DMS153 (cell line): ENCODE data around the gene TRPV4.

ENCODE experiments used
- DNase-seq: peaks from one replicate; lab custom pipeline; 2025; lab: John Stamatoyannopoulos, UW

The TRPV4 gene

DNA sequence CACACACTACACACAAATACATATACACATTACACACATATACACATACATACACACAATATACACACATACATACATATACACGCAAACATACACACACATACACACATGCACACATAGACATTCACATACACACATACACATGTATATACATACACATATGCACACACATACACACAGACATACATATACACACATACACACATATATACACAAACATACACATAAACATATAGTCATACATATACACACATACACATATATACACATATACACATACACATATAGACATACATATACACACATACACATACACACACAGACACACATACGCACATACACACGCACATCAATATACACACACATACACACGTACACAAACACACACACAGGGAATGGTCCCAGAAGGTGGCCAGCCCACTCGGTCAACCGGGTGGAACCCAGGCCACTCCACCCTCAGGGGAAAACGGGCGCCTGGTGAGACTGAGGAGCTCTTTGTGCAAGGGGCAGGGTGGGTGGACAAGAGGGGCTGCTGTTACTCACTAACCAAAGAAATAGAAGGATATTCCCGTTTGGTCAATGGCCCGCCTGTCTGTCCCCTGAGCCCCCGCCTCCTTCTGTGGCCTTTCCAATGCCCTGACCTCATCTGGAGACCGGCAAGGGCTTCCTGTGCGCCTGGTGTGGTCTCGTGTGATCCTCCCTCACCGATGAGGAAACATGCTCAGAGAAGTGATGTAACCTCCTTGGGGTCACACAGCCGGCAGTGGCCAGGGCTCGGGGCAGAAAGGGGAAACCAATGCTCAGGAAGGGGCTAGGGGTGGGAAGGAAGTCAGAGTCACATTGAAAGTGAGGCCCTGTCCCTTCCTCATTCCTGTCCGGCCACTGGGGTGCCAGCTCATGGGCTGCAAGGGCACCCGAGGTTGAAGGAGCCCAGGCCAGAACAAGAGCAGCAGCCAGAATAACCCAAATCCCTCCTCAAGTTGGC is 5.3 kb downstream of the TRPV4 start:
- DNase-seq = no peak

DNA sequence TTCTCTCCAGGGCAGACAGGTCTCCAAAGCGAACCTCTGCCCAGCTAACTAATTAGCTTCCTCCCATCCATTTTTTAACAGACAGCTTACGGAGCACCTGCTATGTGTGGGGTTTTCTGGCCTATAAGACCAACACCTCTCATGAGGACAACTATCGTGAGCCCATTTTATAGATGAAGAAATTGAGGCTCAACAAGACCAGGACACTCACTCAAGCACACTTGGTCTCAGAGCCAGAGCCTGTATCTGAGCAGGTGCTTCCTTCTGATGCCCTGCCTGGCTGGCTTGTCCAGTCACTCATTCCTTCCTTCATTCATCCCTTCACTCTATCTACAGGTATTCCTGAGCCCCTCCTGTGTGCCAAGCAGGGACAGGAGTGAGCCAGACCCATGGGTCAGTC is 6.1 kb downstream of the TRPV4 start:
- DNase-seq = no peak

- DNase-seq = no peak
Observed at GRCh38 chr12:109824731-109825130, 8.5 kb downstream of the TRPV4 start.

GRCh38 chr12:109822951-109823411 is 10.2 kb downstream of the TRPV4 start:
- no peak for DNase-seq

GRCh38 chr12:109822416-109822815 is 10.8 kb downstream of the TRPV4 start:
- no peak for DNase-seq

- DNase-seq = no peak
Observed at GRCh38 chr12:109821968-109822367, 11.2 kb downstream of the TRPV4 start.

- peak; percentile 79 for DNase-seq
Observed at GRCh38 chr12:109820816-109821381, 12.3 kb downstream of the TRPV4 start.

DNA sequence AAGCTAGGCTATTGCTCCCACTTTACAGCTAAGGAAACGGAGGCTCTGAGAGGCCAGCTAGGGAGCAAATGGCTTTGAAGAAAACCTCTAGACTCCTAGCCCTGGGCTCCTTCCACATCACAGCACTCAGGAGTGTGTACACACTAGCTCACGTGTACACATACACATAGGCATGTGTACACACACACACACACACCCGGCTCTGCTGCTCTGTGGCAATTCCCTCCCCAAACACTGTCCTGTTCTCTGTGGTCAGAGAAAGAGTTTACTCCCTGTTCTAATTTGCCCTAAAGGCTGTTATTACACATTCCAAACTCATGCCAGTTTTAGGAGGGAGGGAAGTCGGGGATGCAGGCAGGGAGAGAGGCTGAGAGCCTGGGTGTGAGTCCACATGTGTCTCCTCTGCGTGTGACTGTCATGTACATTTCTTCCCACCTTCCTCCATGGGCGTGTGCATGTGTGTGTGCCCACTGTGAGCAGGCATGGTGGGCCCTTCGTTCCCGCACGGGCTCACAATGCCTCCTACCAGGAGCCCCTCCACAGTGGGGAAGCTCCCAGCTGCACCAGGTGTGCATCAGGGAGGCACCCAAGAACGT is 14.2 kb downstream of the TRPV4 start:
- no peak for DNase-seq

GRCh38 chr12:109818253-109818652 is 14.9 kb downstream of the TRPV4 start:
- no peak for DNase-seq

DNA sequence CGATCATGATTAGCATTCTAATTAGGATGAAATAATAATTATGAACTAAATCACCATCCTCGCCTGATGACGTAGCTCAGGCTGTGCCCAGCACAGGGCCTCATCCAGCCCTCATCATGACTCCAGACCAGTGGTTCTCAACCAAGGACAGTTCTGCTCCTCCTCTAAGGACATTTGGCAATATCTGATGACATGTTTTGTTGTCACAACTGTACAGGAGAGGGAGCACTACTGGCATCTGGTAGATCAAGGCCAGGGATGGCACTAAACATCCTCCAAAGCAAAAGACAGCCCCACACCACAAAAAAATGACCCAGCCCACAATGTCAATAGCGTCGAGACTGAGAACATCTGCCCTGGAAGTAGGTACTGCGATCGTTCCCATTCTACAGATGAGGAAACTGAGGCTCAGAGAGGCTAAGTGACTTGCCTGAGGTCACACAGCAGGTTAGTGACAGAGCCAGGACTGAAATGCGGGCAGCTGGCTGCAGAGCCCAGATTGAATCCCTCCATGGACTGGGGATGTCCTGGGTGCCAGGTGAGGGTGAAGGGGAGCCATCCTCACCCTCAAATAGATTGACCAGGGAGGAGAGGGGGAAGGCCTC is 15.5 kb downstream of the TRPV4 start:
- DNase-seq = no peak

GRCh38 chr12:109816870-109817269 is 16.3 kb downstream of the TRPV4 start:
- no peak for DNase-seq

DNA sequence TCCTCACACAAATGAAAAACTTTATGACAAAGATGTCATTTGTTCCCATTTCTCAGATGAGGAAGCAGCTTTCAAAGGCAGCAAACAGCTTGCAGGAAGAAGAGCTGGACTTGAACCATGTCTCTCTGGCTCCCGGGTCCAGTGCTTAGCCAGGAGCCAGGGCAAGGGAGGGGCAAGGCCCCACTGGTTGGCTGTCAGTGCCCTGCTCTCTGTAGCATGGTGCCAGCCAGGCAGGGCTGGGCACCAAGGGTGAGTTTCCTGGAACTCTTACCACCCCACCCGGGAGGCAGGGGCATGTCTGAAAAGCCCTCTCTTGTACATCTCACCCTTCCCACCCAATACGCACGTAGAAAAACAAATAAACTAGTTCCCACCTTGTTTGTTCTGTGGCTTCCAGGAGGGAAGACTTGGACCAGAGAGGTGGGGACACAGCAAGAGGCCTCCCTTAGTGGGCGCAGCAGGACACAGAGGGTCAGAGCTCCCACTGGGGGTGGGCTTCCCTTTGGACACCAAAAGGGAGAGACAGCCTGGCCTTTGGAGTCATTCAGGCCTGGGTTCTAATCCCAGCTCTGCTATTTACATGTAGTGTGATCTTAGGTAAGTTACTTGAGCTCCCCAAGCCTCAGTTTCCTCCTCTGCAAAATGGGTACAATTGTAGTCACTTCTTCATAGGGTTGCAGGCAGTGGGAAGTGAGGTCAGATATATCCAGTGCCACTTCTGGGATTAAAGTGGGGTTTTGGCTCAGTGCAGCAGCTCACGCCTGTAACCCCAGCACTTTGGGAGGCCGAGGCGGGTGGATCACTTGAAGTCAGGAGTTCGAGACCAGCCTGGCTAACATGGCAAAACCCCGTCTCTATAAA is 17.2 kb downstream of the TRPV4 start:
- DNase-seq = no peak

- no peak for DNase-seq
Observed at GRCh38 chr12:109815225-109815624, 18.0 kb downstream of the TRPV4 start.

- no peak for DNase-seq
Observed at GRCh38 chr12:109814600-109815150, 18.5 kb downstream of the TRPV4 start.

DNA sequence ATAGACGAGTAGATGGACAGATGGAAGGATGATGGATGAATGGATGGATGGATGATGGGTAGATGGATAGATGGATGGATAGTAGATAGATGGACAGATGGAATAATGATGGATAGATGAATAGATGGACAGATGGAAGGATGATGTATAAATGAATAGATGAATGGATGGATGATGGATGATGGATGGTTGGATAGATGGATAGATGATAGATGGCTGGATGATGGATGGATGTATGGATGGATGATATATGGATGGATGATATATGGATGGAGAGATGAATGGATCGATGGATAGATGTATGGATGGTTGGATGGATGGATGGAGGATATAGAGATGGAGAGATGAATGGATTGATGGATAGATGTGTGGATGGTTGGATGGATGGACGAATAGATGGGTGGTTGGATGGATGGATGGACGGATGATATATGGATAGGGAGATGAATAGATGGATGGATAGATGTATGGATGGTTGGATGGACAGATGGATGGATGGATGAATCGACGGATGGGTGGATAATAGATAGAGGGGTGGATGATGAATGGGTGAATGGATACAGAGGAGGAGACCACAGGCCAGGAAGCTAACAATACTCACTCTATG is 19.3 kb downstream of the TRPV4 start:
- DNase-seq = no peak

DNA sequence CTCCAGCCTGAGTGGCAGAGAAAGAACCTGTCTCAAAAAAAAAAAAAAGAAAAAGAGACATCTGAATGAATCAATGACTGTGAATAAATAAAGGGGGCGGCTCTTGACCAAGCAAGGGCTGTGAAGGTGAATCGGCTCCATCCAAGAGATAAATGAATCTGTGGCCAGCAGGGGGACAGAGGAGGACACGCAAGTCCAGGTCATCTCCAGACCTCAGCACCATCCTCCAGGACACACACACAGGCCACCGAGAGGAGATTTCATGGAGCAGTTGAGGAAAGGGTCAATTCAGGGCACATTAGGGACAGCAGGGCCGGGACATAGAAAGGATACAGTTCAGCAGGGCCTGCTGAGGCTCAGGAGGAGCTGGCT is 21.6 kb downstream of the TRPV4 start:
- DNase-seq = no peak

DNA sequence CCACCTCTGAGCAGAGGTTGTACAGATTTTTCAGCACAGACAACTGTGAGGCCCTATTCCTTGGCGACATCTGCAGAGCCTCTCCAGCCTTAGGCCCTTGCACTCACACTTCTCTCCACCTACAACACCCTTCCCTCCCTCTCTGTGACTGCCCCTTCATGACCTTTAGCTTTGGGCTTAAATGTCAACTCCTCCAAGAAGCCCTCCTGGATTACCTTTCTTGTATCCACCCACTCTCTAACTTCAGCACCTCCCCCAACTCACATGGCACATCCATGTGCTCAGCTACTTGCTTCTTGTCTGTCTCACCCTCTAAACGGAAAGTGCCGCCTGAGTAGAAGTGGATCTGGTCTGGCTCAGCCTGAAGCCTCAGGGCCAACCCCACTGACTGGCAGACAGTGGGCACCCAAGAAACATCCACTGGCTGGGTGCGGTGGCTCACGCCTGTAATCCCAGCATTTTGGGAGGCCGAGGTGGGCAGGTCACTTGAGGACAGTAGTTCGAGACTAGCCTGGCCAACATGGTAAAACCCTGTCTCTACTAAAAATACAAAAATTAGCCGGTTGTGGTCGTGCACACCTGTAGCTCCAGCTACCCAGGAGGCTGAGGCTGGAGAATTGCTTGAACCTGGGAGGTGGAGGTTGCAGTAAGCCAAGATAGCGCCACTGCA is 22.1 kb downstream of the TRPV4 start:
- no peak for DNase-seq

DNA sequence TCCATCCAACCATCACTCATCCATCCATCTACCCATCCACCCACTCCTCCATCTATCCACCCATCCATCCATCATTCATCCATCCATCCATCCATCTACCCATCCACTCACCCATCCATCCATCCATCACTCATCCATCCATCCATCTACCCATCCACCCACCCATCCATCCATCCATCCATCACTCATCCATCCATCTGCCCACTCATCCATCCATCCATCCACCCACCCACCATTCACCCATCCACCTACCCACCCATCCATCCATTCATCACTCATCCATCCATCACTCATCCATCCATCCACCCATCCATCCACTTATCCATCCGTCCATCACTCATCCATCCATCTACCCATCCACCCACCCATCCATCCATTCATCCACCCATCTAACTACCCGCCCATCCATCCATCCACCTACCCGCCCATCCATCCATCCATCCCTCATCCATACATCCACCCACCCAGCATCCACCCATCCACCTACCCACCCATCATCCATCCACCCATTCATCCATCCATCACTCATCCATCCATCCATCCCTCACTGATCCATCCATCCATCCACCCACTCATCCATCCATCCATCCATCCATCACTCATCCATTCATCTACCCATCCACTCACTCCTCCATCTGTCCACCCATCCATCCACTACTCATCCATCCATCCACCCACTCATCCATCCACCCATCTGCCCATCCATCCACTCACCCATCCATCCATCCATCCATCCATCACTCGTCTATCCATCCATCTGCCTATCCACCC is 24.1 kb downstream of the TRPV4 start:
- DNase-seq = no peak

GRCh38 chr12:109807954-109808643 is 25.1 kb downstream of the TRPV4 start:
- no peak for DNase-seq
